Gastrocnemius medialis (tissue), 4 donors: ENCODE results near the gene RASGEF1C.

ENCODE experiments used
- POLR2A ChIP-seq, 2 donors: fragments of 450-650 bp; IDR thresholded peaks; one replicate each; pipeline ENCODE4 v1.6.1; 2017; ENCODE audit warnings: antibody characterized with exemption in 2 of 2, mild to moderate bottlenecking in 2 of 2, moderate library complexity in 2 of 2
- TF ChIP-seq, protein P1 (sequence below), 5 experiments: fragments of 450-650 bp in 3 of 5; fragments of 200-600 bp in 2 of 5; sonication (generic) in 2 of 5; IDR thresholded peaks in 4 of 5; conservative IDR thresholded peaks in 1 of 5; 1 replicate in 4 of 5; 2 replicates in 1 of 5; pipeline ENCODE4 v1.5.1; 2016 to 2019; ENCODE audit warnings: antibody characterized with exemption in 5 of 5, mild to moderate bottlenecking in 3 of 5, moderate library complexity in 3 of 5

GRCh38 chr5:180080486-180081280, 128.3 kb downstream of the RASGEF1C start:
- TF ChIP-seq, protein P1, sequence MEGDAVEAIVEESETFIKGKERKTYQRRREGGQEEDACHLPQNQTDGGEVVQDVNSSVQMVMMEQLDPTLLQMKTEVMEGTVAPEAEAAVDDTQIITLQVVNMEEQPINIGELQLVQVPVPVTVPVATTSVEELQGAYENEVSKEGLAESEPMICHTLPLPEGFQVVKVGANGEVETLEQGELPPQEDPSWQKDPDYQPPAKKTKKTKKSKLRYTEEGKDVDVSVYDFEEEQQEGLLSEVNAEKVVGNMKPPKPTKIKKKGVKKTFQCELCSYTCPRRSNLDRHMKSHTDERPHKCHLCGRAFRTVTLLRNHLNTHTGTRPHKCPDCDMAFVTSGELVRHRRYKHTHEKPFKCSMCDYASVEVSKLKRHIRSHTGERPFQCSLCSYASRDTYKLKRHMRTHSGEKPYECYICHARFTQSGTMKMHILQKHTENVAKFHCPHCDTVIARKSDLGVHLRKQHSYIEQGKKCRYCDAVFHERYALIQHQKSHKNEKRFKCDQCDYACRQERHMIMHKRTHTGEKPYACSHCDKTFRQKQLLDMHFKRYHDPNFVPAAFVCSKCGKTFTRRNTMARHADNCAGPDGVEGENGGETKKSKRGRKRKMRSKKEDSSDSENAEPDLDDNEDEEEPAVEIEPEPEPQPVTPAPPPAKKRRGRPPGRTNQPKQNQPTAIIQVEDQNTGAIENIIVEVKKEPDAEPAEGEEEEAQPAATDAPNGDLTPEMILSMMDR (IDR thresholded peaks at IDR 0.05 in 4 of 5, conservative IDR thresholded peaks at IDR 0.05 in 1 of 5): no peak
- no peak for TF ChIP-seq POLR2A (IDR thresholded peaks at IDR 0.05)
